ENCODE data around the gene INTS15. TPM values are rescaled to one million over a fixed set of nuclear protein-coding genes. Genes with fewer than 3 reads are reported as not detected.

INTS15 gene
- total RNA-seq, 1 experiment from 2014 or later = 24.3 TPM

- H3K9me2 ChIP-seq (ENCODE audit: insufficient read depth) = no peaks in the 10 kb centered on the region
- ChIA-PET CTCF (no interaction called here), POLR2A (no interaction called here)
These were observed 26.1 kb downstream of the INTS15 start for GRCh38 chr7:6615723-6616555.

GRCh38 chr7:6616854-6617643 lies 27.2 kb downstream of the INTS15 start:
- Histone ChIP-seq H3K79me2 (ENCODE audit: insufficient read depth, low read length) (no peaks in the 10 kb centered on the region), H3K4me1 (ENCODE audit: control insufficient read depth in 1 of 2, insufficient read depth in 2 of 2, low read length in 2 of 2) (no peaks in the 10 kb centered on the region), H3K9ac (ENCODE audit: low read length) (no peak overlapping the region), H3K27ac (ENCODE audit: low read depth, low read length) (no peak overlapping the region), H4K20me1 (ENCODE audit: insufficient read depth) (no peaks in the 10 kb centered on the region), H3K4me2 (ENCODE audit: low read length) (no peak overlapping the region), H3K27me3 (ENCODE audit: insufficient read depth, low read length) (peaks cover 3% of the 10 kb centered on the region; the same call in 1 of the 2 replicates), H3K9me3 (ENCODE audit: control insufficient read depth in 1 of 2, insufficient read depth in 1 of 2, low read depth in 1 of 2, low read length in 2 of 2) (no peaks in the 10 kb centered on the region), H3K4me3 (replicated peaks in 1 of 2; ENCODE audit: low read depth in 1 of 2, low read length in 2 of 2) (no peak overlapping the region), H3K9me2 (ENCODE audit: insufficient read depth) (no peaks in the 10 kb centered on the region), H2AFZ (ENCODE audit: low read depth, low read length, poor library complexity, severe bottlenecking) (no peak overlapping the region), H3K36me3 (ENCODE audit: control insufficient read depth in 1 of 2, insufficient read depth in 2 of 2, low read length in 2 of 2) (no peaks in the 10 kb centered on the region)
- intact Hi-C loops (cut with micrococcal nuclease) = no loop called here
- no TSS peak for BruUV-seq (replicated peaks)
- DNase-seq (ENCODE audit: low read depth, low spot score) = no peak
- POLR2A ChIA-PET = no interaction called here
- CTCF ChIA-PET = no interaction called here
- RAD21 ChIA-PET (ENCODE audit: low non-redundant PET in 1 of 2, low total read pairs in 2 of 2, uncharacterized antibody in 2 of 2, unreplicated experiment in 2 of 2) = no interaction called here
- no peak for ATAC-seq
- TF ChIP-seq ELF1 (IDR thresholded peaks at IDR 0.05; ENCODE audit: borderline replicate concordance, low read depth) (no peak), POLR2A (IDR thresholded peaks at IDR 0.05; ENCODE audit: borderline replicate concordance, extremely low read depth, insufficient read depth, insufficient read length) (no peak), CTCF (IDR thresholded peaks at IDR 0.05 in 2 of 3, conservative IDR thresholded peaks at IDR 0.05 in 1 of 3; ENCODE audit: borderline replicate concordance in 1 of 3, insufficient read depth in 1 of 3, low read depth in 2 of 3, low read length in 2 of 3) (no peak), FOSL1 (IDR thresholded peaks at IDR 0.05; ENCODE audit: low read depth) (no peak), ATF3 (IDR thresholded peaks at IDR 0.05) (no peak), CEBPB (IDR thresholded peaks at IDR 0.05; ENCODE audit: low read depth) (no peak), JUND (IDR thresholded peaks at IDR 0.05) (no peak), SP1 (IDR thresholded peaks at IDR 0.05; ENCODE audit: low read depth) (no peak), TCF7L2 (IDR thresholded peaks at IDR 0.05; ENCODE audit: borderline replicate concordance, extremely low read depth, insufficient read depth, insufficient read length) (no peak), YY1 (IDR thresholded peaks at IDR 0.05; ENCODE audit: extremely low read depth, insufficient replicate concordance, low read depth, low read length) (no peak), EZH2phosphoT487 (IDR thresholded peaks at IDR 0.05; ENCODE audit: borderline replicate concordance) (no peak), EGR1 (IDR thresholded peaks at IDR 0.05; ENCODE audit: low read depth) (no peak)

More at GRCh38 chr7:6615723-6616555, 26.1 kb downstream of the INTS15 start:
- Histone ChIP-seq H3K9ac (ENCODE audit: low read length) (no peak overlapping the region), H3K27me3 (ENCODE audit: insufficient read depth, low read length) (peaks cover 3% of the 10 kb centered on the region; the same call in 1 of the 2 replicates), H3K36me3 (ENCODE audit: control insufficient read depth in 1 of 2, insufficient read depth in 2 of 2, low read length in 2 of 2) (no peaks in the 10 kb centered on the region), H3K9me3 (ENCODE audit: control insufficient read depth in 1 of 2, insufficient read depth in 1 of 2, low read depth in 1 of 2, low read length in 2 of 2) (no peaks in the 10 kb centered on the region), H3K4me2 (ENCODE audit: low read length) (no peak overlapping the region), H4K20me1 (ENCODE audit: insufficient read depth) (no peaks in the 10 kb centered on the region), H3K79me2 (ENCODE audit: insufficient read depth, low read length) (no peaks in the 10 kb centered on the region), H3K4me3 (replicated peaks in 1 of 2; ENCODE audit: low read depth in 1 of 2, low read length in 2 of 2) (no peak overlapping the region), H3K27ac (ENCODE audit: low read depth, low read length) (no peak overlapping the region), H3K4me1 (ENCODE audit: control insufficient read depth in 1 of 2, insufficient read depth in 2 of 2, low read length in 2 of 2) (no peaks in the 10 kb centered on the region), H2AFZ (ENCODE audit: low read depth, low read length, poor library complexity, severe bottlenecking) (no peak overlapping the region)
- no peak for ATAC-seq
- RAD21 ChIA-PET (ENCODE audit: low non-redundant PET in 1 of 2, low total read pairs in 2 of 2, uncharacterized antibody in 2 of 2, unreplicated experiment in 2 of 2) = no interaction called here
- intact Hi-C loops (cut with micrococcal nuclease) = no loop called here
- no peak for TF ChIP-seq CEBPB (IDR thresholded peaks at IDR 0.05; ENCODE audit: low read depth)
- no peak for TF ChIP-seq EGR1 (IDR thresholded peaks at IDR 0.05; ENCODE audit: low read depth)
- no peak for TF ChIP-seq SP1 (IDR thresholded peaks at IDR 0.05; ENCODE audit: low read depth)
- no peak for TF ChIP-seq JUND (IDR thresholded peaks at IDR 0.05)
- TF ChIP-seq EZH2phosphoT487 (IDR thresholded peaks at IDR 0.05; ENCODE audit: borderline replicate concordance) = no peak
- no peak for TF ChIP-seq YY1 (IDR thresholded peaks at IDR 0.05; ENCODE audit: extremely low read depth, insufficient replicate concordance, low read depth, low read length)
- no peak for TF ChIP-seq ZFX (IDR thresholded peaks at IDR 0.05)
- TF ChIP-seq EZH2 (IDR thresholded peaks at IDR 0.05) = no peak
- no peak for TF ChIP-seq ATF3 (IDR thresholded peaks at IDR 0.05)
- TF ChIP-seq ELF1 (IDR thresholded peaks at IDR 0.05; ENCODE audit: borderline replicate concordance, low read depth) = no peak
- BruUV-seq (replicated peaks) = no TSS peak
- DNase-seq (ENCODE audit: low read depth, low spot score) = no peak

All from HCT116 (cell line).